ENCODE results near the gene ABI1.

Gene ABI1

DNA sequence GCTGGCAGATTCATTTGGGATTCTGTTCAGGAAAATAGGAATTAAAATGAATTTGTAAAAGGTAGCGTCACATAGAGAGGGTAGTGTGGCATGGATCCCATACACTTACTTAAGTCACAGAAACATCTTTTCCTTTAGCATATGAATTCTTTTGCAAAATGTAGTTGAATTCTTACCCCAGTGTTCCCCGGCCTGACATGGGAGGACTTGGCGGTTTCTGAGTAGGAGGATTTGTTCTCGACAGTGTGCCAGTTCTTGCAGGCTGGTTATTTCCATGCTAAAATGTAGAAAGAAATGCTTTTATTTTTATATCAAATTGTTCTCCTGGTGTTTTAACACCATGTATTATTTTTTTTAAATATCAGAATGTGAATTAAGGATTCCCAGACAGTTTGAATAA, 90.7 kb downstream of the ABI1 start:
- no peak for DNase-seq (ENCODE audit: low read depth)
- no peak overlapping the region for H3K4me3 ChIP-seq (ENCODE audit: low read length)
- TF ChIP-seq, protein P1, sequence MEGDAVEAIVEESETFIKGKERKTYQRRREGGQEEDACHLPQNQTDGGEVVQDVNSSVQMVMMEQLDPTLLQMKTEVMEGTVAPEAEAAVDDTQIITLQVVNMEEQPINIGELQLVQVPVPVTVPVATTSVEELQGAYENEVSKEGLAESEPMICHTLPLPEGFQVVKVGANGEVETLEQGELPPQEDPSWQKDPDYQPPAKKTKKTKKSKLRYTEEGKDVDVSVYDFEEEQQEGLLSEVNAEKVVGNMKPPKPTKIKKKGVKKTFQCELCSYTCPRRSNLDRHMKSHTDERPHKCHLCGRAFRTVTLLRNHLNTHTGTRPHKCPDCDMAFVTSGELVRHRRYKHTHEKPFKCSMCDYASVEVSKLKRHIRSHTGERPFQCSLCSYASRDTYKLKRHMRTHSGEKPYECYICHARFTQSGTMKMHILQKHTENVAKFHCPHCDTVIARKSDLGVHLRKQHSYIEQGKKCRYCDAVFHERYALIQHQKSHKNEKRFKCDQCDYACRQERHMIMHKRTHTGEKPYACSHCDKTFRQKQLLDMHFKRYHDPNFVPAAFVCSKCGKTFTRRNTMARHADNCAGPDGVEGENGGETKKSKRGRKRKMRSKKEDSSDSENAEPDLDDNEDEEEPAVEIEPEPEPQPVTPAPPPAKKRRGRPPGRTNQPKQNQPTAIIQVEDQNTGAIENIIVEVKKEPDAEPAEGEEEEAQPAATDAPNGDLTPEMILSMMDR (conservative IDR thresholded peaks at IDR 0.05; ENCODE audit: low read depth, low read length) = no peak

DNA sequence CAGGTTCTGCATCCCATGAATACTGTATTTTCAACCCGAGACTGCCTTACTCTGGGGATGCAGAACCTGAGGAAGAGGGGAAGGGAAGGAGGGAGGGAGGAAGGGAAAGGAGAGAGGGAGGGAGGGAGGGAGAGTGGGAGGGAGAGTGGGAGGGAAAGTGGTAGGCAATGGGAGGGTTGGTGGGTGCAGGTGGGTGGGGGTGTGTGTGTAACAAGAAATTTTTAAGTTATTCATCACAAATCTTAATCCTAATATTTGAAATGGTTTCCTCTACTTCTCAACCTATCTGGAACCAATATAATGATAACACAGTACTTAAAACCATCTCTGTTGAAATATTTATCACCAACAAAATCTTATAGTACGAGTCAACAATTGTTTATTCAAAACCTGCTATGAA, 95.2 kb downstream of the ABI1 start:
- no peak overlapping the region for H3K4me3 ChIP-seq (ENCODE audit: low read length)
- TF ChIP-seq, protein P1 (conservative IDR thresholded peaks at IDR 0.05; ENCODE audit: low read depth, low read length) = no peak
- DNase-seq (ENCODE audit: low read depth) = no peak

DNA sequence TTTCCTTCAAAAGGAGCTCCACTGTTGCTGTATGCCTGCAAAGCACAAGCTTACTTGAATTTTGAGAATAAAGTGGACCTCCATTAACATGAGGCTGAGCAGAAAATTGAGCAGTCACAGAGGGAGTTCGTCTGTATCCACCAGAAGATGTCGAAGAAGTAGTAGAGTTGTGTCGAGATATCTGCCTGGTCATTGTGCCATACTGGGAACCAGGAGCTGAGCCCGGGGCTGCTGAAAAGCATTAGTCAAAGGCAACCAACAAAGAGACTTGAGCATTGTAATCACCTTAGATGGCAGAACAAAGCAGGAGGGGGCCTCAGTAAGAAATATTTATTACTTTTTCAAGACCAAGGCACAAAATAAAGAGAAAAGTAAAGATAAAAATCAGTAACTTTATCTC, 101.8 kb downstream of the ABI1 start:
- no peak overlapping the region for H3K4me3 ChIP-seq (ENCODE audit: low read length)
- TF ChIP-seq, protein P1 (conservative IDR thresholded peaks at IDR 0.05; ENCODE audit: low read depth, low read length) = no peak
- no peak for DNase-seq (ENCODE audit: low read depth)

DNA sequence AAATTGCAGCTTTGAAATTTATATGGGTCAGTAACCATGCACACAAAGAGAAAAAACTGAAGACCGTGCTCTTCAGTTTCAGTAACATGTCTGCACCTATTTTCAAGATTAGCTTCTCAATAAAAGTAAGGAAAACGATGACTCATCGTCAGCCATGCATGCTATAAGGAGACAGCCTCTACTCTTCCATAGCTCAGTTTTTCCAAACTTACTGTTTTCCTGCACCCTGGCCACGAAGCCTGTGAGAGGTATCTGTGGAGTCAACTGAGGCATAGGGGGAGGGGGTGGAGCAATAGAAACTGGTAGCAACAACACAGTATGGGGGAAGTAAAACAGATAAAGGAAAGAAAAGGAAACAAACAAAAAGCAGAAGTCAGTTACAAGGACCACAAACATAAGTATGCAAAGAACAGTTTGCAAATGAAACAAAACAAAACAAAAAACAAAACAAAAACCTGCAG, 105.3 kb downstream of the ABI1 start:
- no peak overlapping the region for H3K4me3 ChIP-seq (ENCODE audit: low read length)
- TF ChIP-seq, protein P1 (conservative IDR thresholded peaks at IDR 0.05; ENCODE audit: low read depth, low read length) = no peak
- no peak for DNase-seq (ENCODE audit: low read depth)

DNA sequence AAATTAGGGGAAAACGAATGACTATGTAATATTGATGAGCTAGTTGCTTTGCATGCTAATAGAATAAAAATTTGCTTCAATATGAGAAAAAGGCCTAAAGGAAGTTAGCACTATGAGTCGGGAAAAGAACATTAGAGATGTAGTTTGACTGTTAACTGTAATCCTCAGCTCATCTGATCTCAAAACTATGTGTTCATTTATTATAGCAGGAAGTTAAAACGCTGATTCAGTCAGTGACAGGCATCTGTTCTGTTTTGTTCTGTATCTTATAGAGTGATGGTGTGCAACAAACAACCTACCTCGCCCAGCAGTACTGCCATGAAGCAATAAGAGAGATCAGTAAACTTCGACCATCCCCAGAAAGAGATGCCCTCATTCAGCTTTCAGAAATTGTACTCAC, 114.7 kb downstream of the ABI1 start:
- TF ChIP-seq, protein P1 (conservative IDR thresholded peaks at IDR 0.05; ENCODE audit: low read depth, low read length) = no peak
- DNase-seq (ENCODE audit: low read depth) = no peak
- no peak overlapping the region for H3K4me3 ChIP-seq (ENCODE audit: low read length)

DNA sequence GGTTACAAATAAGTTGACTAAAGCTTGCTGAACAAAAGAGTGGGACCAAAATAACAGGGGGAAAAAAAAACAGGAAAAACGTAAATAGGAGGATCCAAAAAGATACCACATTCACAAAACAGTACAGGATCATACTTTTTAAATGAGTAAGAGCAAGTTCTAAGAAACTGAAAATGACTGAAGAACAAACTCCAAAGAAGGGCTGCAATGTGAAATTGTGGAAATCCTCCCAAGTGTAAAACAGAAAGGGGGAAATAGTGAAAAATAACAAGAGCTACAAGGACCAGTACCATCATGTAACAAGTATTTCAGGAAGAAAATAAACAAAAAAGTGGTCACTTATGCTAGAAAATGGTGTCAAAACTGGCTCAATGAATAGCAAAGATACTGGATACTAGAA, 116.9 kb downstream of the ABI1 start:
- TF ChIP-seq, protein P1 (conservative IDR thresholded peaks at IDR 0.05; ENCODE audit: low read depth, low read length) = no peak
- no peak overlapping the region for H3K4me3 ChIP-seq (ENCODE audit: low read length)
- DNase-seq (ENCODE audit: low read depth) = no peak

DNA sequence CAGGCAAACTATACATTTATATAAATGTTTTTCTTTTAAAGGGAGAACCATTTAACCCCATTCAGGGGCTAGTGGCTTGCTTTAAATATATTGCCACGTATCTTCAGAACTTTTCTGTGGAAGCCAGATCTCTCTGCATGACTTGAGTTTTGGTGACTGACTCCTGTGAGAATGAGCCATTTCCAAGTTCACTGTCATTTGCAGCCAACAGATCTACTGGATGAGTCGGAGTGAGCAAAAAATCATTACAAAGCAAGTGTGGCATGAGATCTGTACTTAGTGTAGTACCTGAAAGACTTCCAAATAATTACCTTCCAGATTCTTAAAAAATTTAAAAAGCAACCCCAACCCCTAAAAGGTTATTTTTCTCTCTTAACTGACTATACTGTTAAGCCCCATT, 117.7 kb downstream of the ABI1 start:
- H3K4me3 ChIP-seq (ENCODE audit: low read length) = no peak overlapping the region
- TF ChIP-seq, protein P1 (conservative IDR thresholded peaks at IDR 0.05; ENCODE audit: low read depth, low read length) = no peak
- DNase-seq (ENCODE audit: low read depth) = no peak
